Esophagus squamous epithelium (tissue), 5 donors: ENCODE data around the gene SOX6. TPM values are rescaled to one million over a fixed set of nuclear protein-coding genes. Genes with fewer than 3 reads are reported as not detected.
A peak's percentile ranks its signal among the peaks of the same experiment; 100 is the strongest.

Experiments
- DNase-seq: peaks from one replicate; lab custom pipeline; 2025; lab: John Stamatoyannopoulos, UW
- H3K27ac ChIP-seq, 4 donors: fragments of 200-600 bp; sonication (generic); one replicate each; pipeline ENCODE4 v1.5.1; 2016 to 2019; ENCODE audit warnings: mild to moderate bottlenecking in 1 of 4
- H3K27me3 ChIP-seq, 4 donors: fragments of 200-600 bp; sonication (generic); 1 replicate in 3 of 4; 2 replicates in 1 of 4; pipeline versions ENCODE4 v1.5.1 to v1.6.0; 2017 to 2021; ENCODE audit warnings: antibody characterized with exemption in 1 of 4
- H3K36me3 ChIP-seq, 3 donors: fragments of 200-600 bp; sonication (generic); one replicate each; pipeline ENCODE4 v1.5.1; 2016 to 2019
- H3K4me1 ChIP-seq, 3 donors: fragments of 200-600 bp; sonication (generic); one replicate each; pipeline ENCODE4 v1.5.1; 2017 to 2019
- H3K4me3 ChIP-seq, 4 donors: fragments of 200-600 bp; sonication (generic); 1 replicate in 3 of 4; 2 replicates in 1 of 4; pipeline ENCODE4 v1.5.1; 2016 to 2019; ENCODE audit warnings: mild to moderate bottlenecking in 2 of 4, moderate library complexity in 1 of 4
- H3K9me3 ChIP-seq, 3 donors: fragments of 200-600 bp; sonication (generic); one replicate each; pipeline ENCODE4 v1.5.1; 2016 to 2019
- CTCF ChIP-seq, 6 experiments: fragments of 450-650 bp in 4 of 6; fragments of 200-600 bp in 2 of 6; sonication (generic) in 2 of 6; IDR thresholded peaks; one replicate each; pipeline ENCODE4 v1.5.1; 2016 to 2019; ENCODE audit warnings: antibody characterized with exemption in 6 of 6, mild to moderate bottlenecking in 4 of 6, moderate library complexity in 4 of 6
- POLR2A ChIP-seq, 4 donors: fragments of 450-650 bp; IDR thresholded peaks; one replicate each; pipeline ENCODE4 v1.6.1; 2017; ENCODE audit warnings: antibody characterized with exemption in 4 of 4, mild to moderate bottlenecking in 4 of 4, moderate library complexity in 3 of 4
- WGBS, 2 donors: methylation state at CpG; one replicate each; pipeline ENCODE4 v1.1.5; 2018; 5-methylcytosine and 5-hydroxymethylcytosine counted together
- intact Hi-C: fragments of 100-400 bp; cut with DNase I; formaldehyde crosslinking; loops from one replicate; pipeline ENCODE4 v1.15.0; 2022
- total RNA-seq, 4 donors: library from RNA; depleted of rRNA; stranded (reverse); fragments of >200 nt; gene quantifications; one replicate each; pipeline ENCODE4 v1.1.0, GENCODE V29; 2016
- donor health status: DM: yes; HTN: yes; CAD: no.

The SOX6 gene
- total RNA-seq, 4 donors from 2014 or later = 7.8 to 16.0 (median 10.6) TPM

- no peak for DNase-seq
- no peaks in the 10 kb centered on the region for H3K36me3 ChIP-seq
- TF ChIP-seq POLR2A (IDR thresholded peaks at IDR 0.05) = no peak
- TF ChIP-seq CTCF (IDR thresholded peaks at IDR 0.05) = no peak
- peak overlapping the region in 1 of 4 donors; percentile 57 for H3K27ac ChIP-seq
- 91 to 100% methylated on average over 1 of the region's 1 CpG for WGBS, 2 donors
- peaks cover 5 to 26% (median 8%) of the 10 kb centered on the region in 3 donors for H3K4me1 ChIP-seq
- intact Hi-C loops = no loop called here
- H3K9me3 ChIP-seq = no peaks in the 10 kb centered on the region
- no peaks in the 10 kb centered on the region for H3K27me3 ChIP-seq
- no peak overlapping the region for H3K4me3 ChIP-seq
Observed at GRCh38 chr11:16002942-16003341, 353.4 kb downstream of the SOX6 start.

- H3K4me3 ChIP-seq = peak overlapping the region in 1 of 4 donors; percentile 0
- no peak for DNase-seq
- peak overlapping the region in 2 of 4 donors; percentile 11 to 57 for H3K27ac ChIP-seq
- TF ChIP-seq CTCF (IDR thresholded peaks at IDR 0.05) (peak in 1 of 6 experiments; percentile 10), POLR2A (IDR thresholded peaks at IDR 0.05) (no peak)
- intact Hi-C loops = no loop called here
- H3K4me1 ChIP-seq = peaks cover 5 to 26% (median 8%) of the 10 kb centered on the region in 3 donors
- no peaks in the 10 kb centered on the region for H3K27me3 ChIP-seq
- 6 to 18% methylated on average over 4 of the region's 4 CpGs for WGBS, 2 donors
- no peaks in the 10 kb centered on the region for H3K9me3 ChIP-seq
- no peaks in the 10 kb centered on the region for H3K36me3 ChIP-seq
Observed at GRCh38 chr11:16001899-16002426, 354.4 kb downstream of the SOX6 start.

GRCh38 chr11:16001044-16001568, 355.2 kb downstream of the SOX6 start:
- H3K36me3 ChIP-seq = no peaks in the 10 kb centered on the region
- no peaks in the 10 kb centered on the region for H3K9me3 ChIP-seq
- H3K27me3 ChIP-seq = no peaks in the 10 kb centered on the region
- DNase-seq = no peak
- H3K27ac ChIP-seq = peak overlapping the region in 3 of 4 donors; percentile 12 to 57 (median 36)
- H3K4me3 ChIP-seq = no peak overlapping the region
- peaks cover 5 to 26% (median 8%) of the 10 kb centered on the region in 3 donors for H3K4me1 ChIP-seq
- WGBS, 2 donors = 75 to 88% methylated on average over 4 of the region's 4 CpGs
- TF ChIP-seq CTCF (IDR thresholded peaks at IDR 0.05) (no peak), POLR2A (IDR thresholded peaks at IDR 0.05) (no peak)
- intact Hi-C loops = no loop called here

- Histone ChIP-seq H3K36me3 (no peaks in the 10 kb centered on the region), H3K27me3 (no peaks in the 10 kb centered on the region), H3K4me1 (peaks cover 5 to 26% (median 8%) of the 10 kb centered on the region in 3 donors), H3K27ac (no peak overlapping the region), H3K9me3 (no peaks in the 10 kb centered on the region), H3K4me3 (no peak overlapping the region)
- DNase-seq = no peak
- TF ChIP-seq CTCF (IDR thresholded peaks at IDR 0.05) (no peak), POLR2A (IDR thresholded peaks at IDR 0.05) (no peak)
- intact Hi-C loops = no loop called here
- 28 to 38% methylated on average over 1 of the region's 1 CpG for WGBS, 2 donors
Observed at GRCh38 chr11:16000065-16000464, 356.3 kb downstream of the SOX6 start.

- no peaks in the 10 kb centered on the region for H3K9me3 ChIP-seq
- no peaks in the 10 kb centered on the region for H3K27me3 ChIP-seq
- no peak for DNase-seq
- H3K4me3 ChIP-seq = no peak overlapping the region
- no peaks in the 10 kb centered on the region for H3K36me3 ChIP-seq
- intact Hi-C loops = no loop called here
- TF ChIP-seq CTCF (IDR thresholded peaks at IDR 0.05) (no peak), POLR2A (IDR thresholded peaks at IDR 0.05) (no peak)
- H3K4me1 ChIP-seq = no peaks in the 10 kb centered on the region
- WGBS, 2 donors = 88 to 94% methylated on average over 4 of the region's 4 CpGs
- H3K27ac ChIP-seq = no peak overlapping the region
Observed at GRCh38 chr11:15993345-15993744, 363.0 kb downstream of the SOX6 start.
